Nephron progenitor cell (in vitro differentiated cells): Measurements from ENCODE around the gene OAS1.
A peak's percentile ranks its signal among the peaks of the same experiment; 100 is the strongest.

ENCODE experiments used
- DNase-seq: peaks from one replicate; pipeline ENCODE4 v3.0.0; 2021
- H3K27ac Mint-ChIP-seq: 2 replicates; pipeline ENCODE4 v1.8.0; 2021; ENCODE audit warnings: mild to moderate bottlenecking, moderate library complexity, mixed read lengths
- H3K27me3 Mint-ChIP-seq: 2 replicates; pipeline ENCODE4 v1.8.0; 2021; ENCODE audit warnings: mild to moderate bottlenecking, low read depth, mixed read lengths; ENCODE audit not compliant: poor library complexity
- H3K36me3 Mint-ChIP-seq: 2 replicates; pipeline ENCODE4 v1.8.0; 2021; ENCODE audit warnings: low read depth, mixed read lengths
- H3K4me1 Mint-ChIP-seq: 2 replicates; pipeline ENCODE4 v1.8.0; 2021; ENCODE audit warnings: mixed read lengths
- H3K4me3 Mint-ChIP-seq: 2 replicates; pipeline ENCODE4 v1.8.0; 2021; ENCODE audit warnings: mild to moderate bottlenecking, moderate library complexity, mixed read lengths
- H3K9me3 Mint-ChIP-seq: 2 replicates; pipeline ENCODE4 v1.8.0; 2021; ENCODE audit warnings: mild to moderate bottlenecking, moderate library complexity, mixed read lengths
- CTCF ChIP-seq: fragments of 200-600 bp; sonication (generic); IDR thresholded peaks from 2 replicates; pipeline ENCODE4 v1.5.0; 2021; ENCODE audit warnings: antibody characterized with exemption

The OAS1 gene

DNA sequence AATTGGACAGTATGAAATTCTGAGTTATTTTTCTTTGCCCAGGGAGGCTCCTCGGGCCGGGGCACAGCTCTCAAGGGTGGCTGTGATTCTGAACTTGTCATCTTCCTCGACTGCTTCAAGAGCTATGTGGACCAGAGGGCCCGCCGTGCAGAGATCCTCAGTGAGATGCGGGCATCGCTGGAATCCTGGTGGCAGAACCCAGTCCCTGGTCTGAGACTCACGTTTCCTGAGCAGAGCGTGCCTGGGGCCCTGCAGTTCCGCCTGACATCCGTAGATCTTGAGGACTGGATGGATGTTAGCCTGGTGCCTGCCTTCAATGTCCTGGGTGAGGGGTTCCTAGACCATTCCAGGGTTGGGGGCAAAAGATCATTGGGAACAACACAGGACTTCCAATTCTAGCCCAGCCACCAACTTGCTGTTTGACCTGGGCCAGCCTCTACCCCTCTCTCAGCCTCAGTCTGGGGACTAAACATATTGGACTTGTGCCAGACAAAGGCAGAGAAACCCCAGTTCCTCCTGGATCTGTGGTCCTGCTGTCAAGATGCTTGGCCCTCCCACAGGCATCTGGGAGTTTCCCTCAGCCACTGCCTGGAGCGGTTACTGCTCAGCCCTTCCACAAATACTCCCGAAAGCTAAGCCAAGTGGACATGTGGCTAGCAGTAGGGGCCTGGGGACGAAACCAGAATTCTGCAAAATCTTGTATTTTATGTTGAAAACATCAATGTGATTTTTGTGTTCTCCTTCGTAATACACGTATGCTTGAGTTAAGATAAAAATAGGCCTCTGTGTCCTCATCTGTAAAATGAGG lies 35.0 kb downstream of the OAS1 start:
- no peak for DNase-seq
- Mint-ChIP-seq H3K36me3 (no peaks in the 10 kb centered on the region), H3K27me3 (peaks cover 72% of the 10 kb centered on the region), H3K4me1 (peaks cover 5% of the 10 kb centered on the region), H3K4me3 (no peak overlapping the region), H3K9me3 (no peaks in the 10 kb centered on the region), H3K27ac (no peak overlapping the region)
- no peak for TF ChIP-seq CTCF

GRCh38 chr12:112942572-112942971 lies 35.8 kb downstream of the OAS1 start:
- H3K27ac Mint-ChIP-seq: no peak overlapping the region
- TF ChIP-seq CTCF: no peak
- H3K27me3 Mint-ChIP-seq: peaks cover 69% of the 10 kb centered on the region
- peaks cover 5% of the 10 kb centered on the region for H3K4me1 Mint-ChIP-seq
- no peak for DNase-seq
- no peak overlapping the region for H3K4me3 Mint-ChIP-seq
- no peaks in the 10 kb centered on the region for H3K9me3 Mint-ChIP-seq
- H3K36me3 Mint-ChIP-seq: no peaks in the 10 kb centered on the region

GRCh38 chr12:112944024-112944690 lies 37.4 kb downstream of the OAS1 start:
- no peak overlapping the region for H3K4me3 Mint-ChIP-seq
- DNase-seq: no peak

GRCh38 chr12:112945515-112945914 lies 38.8 kb downstream of the OAS1 start:
- H3K4me1 Mint-ChIP-seq: no peaks in the 10 kb centered on the region
- DNase-seq: no peak
- H3K4me3 Mint-ChIP-seq: no peak overlapping the region
- no peaks in the 10 kb centered on the region for H3K36me3 Mint-ChIP-seq
- no peaks in the 10 kb centered on the region for H3K9me3 Mint-ChIP-seq
- peak overlapping the region; percentile 64 for H3K27ac Mint-ChIP-seq
- TF ChIP-seq CTCF: no peak
- peaks cover 43% of the 10 kb centered on the region for H3K27me3 Mint-ChIP-seq

More at GRCh38 chr12:112944024-112944690, 37.4 kb downstream of the OAS1 start:
- Mint-ChIP-seq H3K36me3 (no peaks in the 10 kb centered on the region), H3K9me3 (no peaks in the 10 kb centered on the region), H3K4me1 (no peaks in the 10 kb centered on the region), H3K27me3 (peaks cover 57% of the 10 kb centered on the region), H3K27ac (peak overlapping the region; percentile 16)
- no peak for TF ChIP-seq CTCF

- H3K27ac Mint-ChIP-seq: no peak overlapping the region
- H3K9me3 Mint-ChIP-seq: no peaks in the 10 kb centered on the region
- DNase-seq: no peak
- H3K27me3 Mint-ChIP-seq: peaks cover 34% of the 10 kb centered on the region
- H3K36me3 Mint-ChIP-seq: no peaks in the 10 kb centered on the region
- H3K4me3 Mint-ChIP-seq: no peak overlapping the region
- TF ChIP-seq CTCF: no peak
- H3K4me1 Mint-ChIP-seq: no peaks in the 10 kb centered on the region
Measured at GRCh38 chr12:112946236-112947000, 39.7 kb downstream of the OAS1 start.
